Measurements from ENCODE around the gene RALGAPA1. TPM values are rescaled to one million over a fixed set of nuclear protein-coding genes. Genes with fewer than 3 reads are reported as not detected.

RALGAPA1 gene
- total RNA-seq, 1 experiment from 2014 or later, result 30.0 TPM

GRCh38 chr14:35747379-35747778 lies 61.7 kb downstream of the RALGAPA1 start:
- POLR2A ChIA-PET (ENCODE audit: unreplicated experiment), result no interaction called here
- CTCF ChIA-PET, result no interaction called here
- Histone ChIP-seq H3F3A (ENCODE audit: insufficient read depth, low read depth) (no peaks in the 10 kb centered on the region), H3K27me3 (ENCODE audit: insufficient read depth, low read depth) (no peaks in the 10 kb centered on the region), H3K4me2 (no peak overlapping the region), H3K27ac (no peak overlapping the region), H3K9me3 (ENCODE audit: insufficient read depth, low read depth) (no peaks in the 10 kb centered on the region), H3K79me2 (ENCODE audit: low read depth) (no peaks in the 10 kb centered on the region), H3K4me1 (replicated peaks; ENCODE audit: insufficient read depth) (no peaks in the 10 kb centered on the region), H2AFZ (no peak overlapping the region), H3K9me2 (ENCODE audit: insufficient read depth) (no peaks in the 10 kb centered on the region), H3K4me3 (no peak overlapping the region), H4K20me1 (ENCODE audit: insufficient read depth) (no peaks in the 10 kb centered on the region), H3K36me3 (ENCODE audit: low read depth) (no peaks in the 10 kb centered on the region)
- peak in 1 of 2 experiments; percentile 68 for DNase-seq
- BruUV-seq (replicated peaks), result no TSS peak
- TF ChIP-seq, protein P1, sequence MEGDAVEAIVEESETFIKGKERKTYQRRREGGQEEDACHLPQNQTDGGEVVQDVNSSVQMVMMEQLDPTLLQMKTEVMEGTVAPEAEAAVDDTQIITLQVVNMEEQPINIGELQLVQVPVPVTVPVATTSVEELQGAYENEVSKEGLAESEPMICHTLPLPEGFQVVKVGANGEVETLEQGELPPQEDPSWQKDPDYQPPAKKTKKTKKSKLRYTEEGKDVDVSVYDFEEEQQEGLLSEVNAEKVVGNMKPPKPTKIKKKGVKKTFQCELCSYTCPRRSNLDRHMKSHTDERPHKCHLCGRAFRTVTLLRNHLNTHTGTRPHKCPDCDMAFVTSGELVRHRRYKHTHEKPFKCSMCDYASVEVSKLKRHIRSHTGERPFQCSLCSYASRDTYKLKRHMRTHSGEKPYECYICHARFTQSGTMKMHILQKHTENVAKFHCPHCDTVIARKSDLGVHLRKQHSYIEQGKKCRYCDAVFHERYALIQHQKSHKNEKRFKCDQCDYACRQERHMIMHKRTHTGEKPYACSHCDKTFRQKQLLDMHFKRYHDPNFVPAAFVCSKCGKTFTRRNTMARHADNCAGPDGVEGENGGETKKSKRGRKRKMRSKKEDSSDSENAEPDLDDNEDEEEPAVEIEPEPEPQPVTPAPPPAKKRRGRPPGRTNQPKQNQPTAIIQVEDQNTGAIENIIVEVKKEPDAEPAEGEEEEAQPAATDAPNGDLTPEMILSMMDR (conservative IDR thresholded peaks at IDR 0.05), result no peak
- TF ChIP-seq EZH2 (IDR thresholded peaks at IDR 0.05; ENCODE audit: low read depth), result no peak
- intact Hi-C loops (cut with micrococcal nuclease; ENCODE audit: unreplicated experiment), result no loop called here

DNA sequence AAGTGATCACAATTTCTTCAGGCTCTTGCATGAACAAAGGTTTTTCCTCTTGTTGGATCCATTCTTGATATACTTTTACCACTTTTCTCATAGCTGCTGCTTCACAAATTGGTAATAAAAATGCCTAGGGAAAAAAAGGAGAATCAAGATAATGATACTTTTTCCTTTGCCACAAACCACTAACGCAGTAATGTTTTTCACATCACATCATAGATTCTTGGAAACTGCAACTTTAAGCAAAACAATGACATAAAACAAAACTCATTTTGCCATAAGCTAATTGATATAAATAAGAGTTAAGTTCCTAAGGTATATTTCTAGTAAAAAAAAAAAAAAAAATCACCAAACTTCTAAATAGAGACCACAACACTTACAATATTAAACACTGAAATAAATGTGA lies 66.7 kb downstream of the RALGAPA1 start:
- no peak overlapping the region for H3K4me2 ChIP-seq
- no peaks in the 10 kb centered on the region for H3K27me3 ChIP-seq (ENCODE audit: insufficient read depth, low read depth)
- H3K4me1 ChIP-seq (replicated peaks; ENCODE audit: insufficient read depth), result no peaks in the 10 kb centered on the region
- BruUV-seq (replicated peaks), result no TSS peak
- H2AFZ ChIP-seq, result no peak overlapping the region
- no peak overlapping the region for H3K27ac ChIP-seq
- POLR2A ChIA-PET (ENCODE audit: unreplicated experiment), result no interaction called here
- no peaks in the 10 kb centered on the region for H3F3A ChIP-seq (ENCODE audit: insufficient read depth, low read depth)
- no peaks in the 10 kb centered on the region for H4K20me1 ChIP-seq (ENCODE audit: insufficient read depth)
- no peaks in the 10 kb centered on the region for H3K36me3 ChIP-seq (ENCODE audit: low read depth)
- no peak overlapping the region for H3K4me3 ChIP-seq
- intact Hi-C loops (cut with micrococcal nuclease; ENCODE audit: unreplicated experiment), result no loop called here
- no peaks in the 10 kb centered on the region for H3K9me3 ChIP-seq (ENCODE audit: insufficient read depth, low read depth)
- DNase-seq, result no peak
- CTCF ChIA-PET, result interaction anchor here (0.6 kb wide), 1 partner anchor 1020 kb away, joined by 5 read pairs; no protein-coding TSS in a partner anchor
- no peak for TF ChIP-seq EZH2 (IDR thresholded peaks at IDR 0.05; ENCODE audit: low read depth)
- TF ChIP-seq, protein P1 (conservative IDR thresholded peaks at IDR 0.05), result no peak
- H3K79me2 ChIP-seq (ENCODE audit: low read depth), result no peaks in the 10 kb centered on the region
- no peaks in the 10 kb centered on the region for H3K9me2 ChIP-seq (ENCODE audit: insufficient read depth)

GRCh38 chr14:35742032-35742371 lies 67.1 kb downstream of the RALGAPA1 start:
- ChIA-PET POLR2A (ENCODE audit: unreplicated experiment) (no interaction called here), CTCF (interaction anchor here (0.6 kb wide), 1 partner anchor 1019 kb away, joined by 5 read pairs; no protein-coding TSS in a partner anchor)
- no peaks in the 10 kb centered on the region for H4K20me1 ChIP-seq (ENCODE audit: insufficient read depth)
- H3K4me1 ChIP-seq (replicated peaks; ENCODE audit: insufficient read depth), result no peaks in the 10 kb centered on the region
- no TSS peak for BruUV-seq (replicated peaks)
- DNase-seq, result no peak
- no peak overlapping the region for H3K4me3 ChIP-seq
- H3K9me3 ChIP-seq (ENCODE audit: insufficient read depth, low read depth), result no peaks in the 10 kb centered on the region
- no peak overlapping the region for H3K4me2 ChIP-seq
- H2AFZ ChIP-seq, result no peak overlapping the region
- intact Hi-C loops (cut with micrococcal nuclease; ENCODE audit: unreplicated experiment), result no loop called here
- no peak overlapping the region for H3K27ac ChIP-seq
- H3K9me2 ChIP-seq (ENCODE audit: insufficient read depth), result no peaks in the 10 kb centered on the region
- no peak for TF ChIP-seq EZH2 (IDR thresholded peaks at IDR 0.05; ENCODE audit: low read depth)
- TF ChIP-seq, protein P1 (conservative IDR thresholded peaks at IDR 0.05), result no peak
- H3K79me2 ChIP-seq (ENCODE audit: low read depth), result no peaks in the 10 kb centered on the region
- no peaks in the 10 kb centered on the region for H3F3A ChIP-seq (ENCODE audit: insufficient read depth, low read depth)
- H3K36me3 ChIP-seq (ENCODE audit: low read depth), result no peaks in the 10 kb centered on the region
- no peaks in the 10 kb centered on the region for H3K27me3 ChIP-seq (ENCODE audit: insufficient read depth, low read depth)

Data from PC-9 (cell line).